Activated T-cell treated with anti-CD3 and anti-CD28 coated beads for 48 hours (primary cell): ENCODE results near the gene HS6ST3.
"Not testable (repeated sequence)": the region's sequence is repeated elsewhere in the genome, so short reads cannot be mapped to it uniquely, and the experiment has no call there.

Experiments used
- DNase-seq: peaks from one replicate; pipeline ENCODE4 v3.0.0-alpha.2; 2020; ENCODE audit warnings: low read depth

HS6ST3 gene

GRCh38 chr13:96091164-96092117, 1.5 kb downstream of the HS6ST3 start:
- no peak for DNase-seq

DNA sequence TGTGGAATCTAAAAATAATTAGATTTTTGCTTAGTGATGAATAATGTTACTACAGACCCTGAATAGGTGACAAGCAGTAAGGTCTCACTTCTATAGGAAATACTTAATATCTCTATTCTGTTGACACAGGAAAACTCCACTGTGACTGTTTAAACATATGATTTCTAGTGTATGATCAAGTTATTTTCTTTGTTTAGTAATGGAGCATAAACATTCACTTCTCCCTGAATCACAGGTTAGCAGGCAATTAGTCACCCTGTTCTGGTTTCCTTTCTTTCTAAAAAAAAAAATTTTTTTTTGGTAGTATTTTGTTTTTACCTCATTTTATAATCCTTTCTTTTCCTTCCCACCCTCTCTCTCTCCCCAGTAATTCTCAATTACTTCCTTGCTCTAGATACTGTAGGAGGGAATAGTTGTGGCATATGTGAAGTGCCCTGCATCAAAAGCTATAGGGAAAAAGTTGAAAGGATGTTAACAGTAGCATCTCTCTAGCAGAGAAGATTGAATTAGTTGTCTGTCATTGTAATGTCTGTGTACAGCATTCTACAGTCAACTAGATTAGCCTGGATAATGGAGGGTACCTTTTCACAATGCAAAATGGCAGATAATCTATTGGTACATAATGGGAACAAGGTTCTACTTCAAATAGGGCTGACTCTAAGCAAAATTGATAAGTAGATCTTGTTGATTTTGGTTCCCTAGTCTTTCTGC, 3.5 kb downstream of the HS6ST3 start:
- DNase-seq = no peak

GRCh38 chr13:96100457-96101220, 10.7 kb downstream of the HS6ST3 start:
- DNase-seq = no peak

DNA sequence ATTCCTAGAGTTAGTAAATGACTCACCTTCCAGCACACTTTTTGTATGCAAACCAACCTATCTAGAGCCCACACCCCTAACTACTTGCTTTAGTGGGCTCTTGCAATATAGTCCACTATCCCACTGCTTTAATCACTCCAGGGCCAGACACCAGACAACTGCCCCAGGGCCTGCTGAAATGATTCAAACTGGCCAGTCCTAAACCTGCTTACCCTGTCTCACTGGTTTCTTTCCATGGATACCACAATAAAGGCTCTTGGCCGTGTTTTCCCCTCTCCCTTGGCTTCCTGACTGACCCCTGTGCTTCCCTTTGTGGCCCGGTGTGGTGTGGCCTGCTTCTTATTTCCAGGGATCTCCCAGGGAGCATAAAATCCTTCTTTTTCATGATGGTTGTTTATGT, 14.6 kb downstream of the HS6ST3 start:
- DNase-seq = no peak

DNA sequence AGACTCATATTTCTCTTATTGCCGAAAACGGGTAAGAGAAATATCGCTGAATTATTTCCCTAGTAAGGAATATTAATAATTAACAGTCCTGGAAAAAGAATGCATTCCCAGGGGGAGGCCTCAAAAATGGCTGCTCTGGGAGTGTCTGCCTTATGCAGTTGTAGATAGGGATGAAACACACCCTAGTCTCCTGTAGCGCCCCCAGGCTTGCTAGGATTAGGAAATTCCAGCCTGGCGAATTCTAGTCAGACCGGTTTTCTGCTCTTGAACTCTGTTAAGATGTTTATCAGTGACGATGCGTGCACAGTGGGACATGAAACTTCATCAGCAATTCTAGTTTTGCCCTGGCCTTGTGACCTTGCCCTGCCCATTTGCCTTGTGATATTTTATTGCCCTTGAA, 18.2 kb downstream of the HS6ST3 start:
- DNase-seq = not testable (repeated sequence)

- no peak for DNase-seq
Observed at GRCh38 chr13:96109125-96109524, 19.2 kb downstream of the HS6ST3 start.

DNA sequence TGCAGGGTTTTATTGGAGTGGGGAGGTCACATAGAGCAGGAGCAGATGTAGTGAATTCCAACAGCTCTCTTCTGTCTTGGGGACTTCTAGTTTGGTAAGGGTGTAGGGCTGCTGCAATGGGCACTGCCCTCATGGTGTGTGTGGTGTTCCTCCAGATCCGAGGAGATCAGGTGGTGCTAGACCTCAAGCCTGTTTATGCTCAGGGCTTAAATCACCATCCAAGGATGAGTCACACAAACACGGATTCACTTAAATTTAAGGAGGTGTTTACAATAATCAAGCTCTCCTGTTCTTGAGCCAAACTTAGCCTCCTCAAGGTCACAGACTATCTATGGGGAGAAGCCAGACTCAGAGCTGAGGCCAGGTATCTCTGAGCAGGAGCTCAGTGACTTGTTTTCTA, 23.0 kb downstream of the HS6ST3 start:
- no peak for DNase-seq

DNA sequence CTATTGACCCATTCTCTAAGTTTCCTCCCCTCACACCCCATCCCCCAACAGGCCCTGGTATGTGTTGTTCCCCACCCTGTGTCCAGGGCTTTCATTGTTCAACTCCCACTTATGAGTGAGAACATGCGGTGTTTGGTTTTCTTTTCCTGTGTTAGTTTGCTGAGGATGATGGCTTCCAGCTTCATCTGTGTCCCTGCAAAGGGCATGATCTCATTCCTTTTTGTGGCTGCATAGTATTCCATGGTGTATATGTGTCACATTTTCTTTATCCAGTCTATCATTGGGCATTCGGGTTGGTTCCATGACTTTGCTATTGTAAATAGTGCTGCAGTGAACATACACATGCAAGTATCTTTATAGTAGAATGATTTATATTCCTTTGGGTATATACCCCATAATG, 25.5 kb downstream of the HS6ST3 start:
- not testable (repeated sequence) for DNase-seq

DNA sequence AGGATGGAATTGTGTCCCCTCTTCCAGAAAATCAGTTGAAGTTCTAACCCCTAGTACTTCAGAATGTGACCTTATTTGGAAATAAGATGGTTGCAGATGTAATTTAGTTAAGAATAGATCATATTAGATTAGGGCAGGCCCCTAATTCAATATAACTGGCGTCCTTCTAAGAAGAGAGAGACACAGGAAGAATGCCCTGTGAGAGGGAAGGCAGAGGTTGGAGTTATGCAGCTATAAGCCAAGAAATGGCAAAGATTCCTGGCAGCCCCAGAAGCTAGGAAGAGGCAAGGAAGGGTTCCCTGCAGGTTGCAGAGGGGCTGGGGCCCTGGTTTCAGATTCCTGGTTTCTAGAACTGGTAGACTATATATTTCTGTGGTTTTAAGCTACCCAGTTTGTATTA, 30.0 kb downstream of the HS6ST3 start:
- no peak for DNase-seq

GRCh38 chr13:96130818-96131340, 41.0 kb downstream of the HS6ST3 start:
- no peak for DNase-seq

DNA sequence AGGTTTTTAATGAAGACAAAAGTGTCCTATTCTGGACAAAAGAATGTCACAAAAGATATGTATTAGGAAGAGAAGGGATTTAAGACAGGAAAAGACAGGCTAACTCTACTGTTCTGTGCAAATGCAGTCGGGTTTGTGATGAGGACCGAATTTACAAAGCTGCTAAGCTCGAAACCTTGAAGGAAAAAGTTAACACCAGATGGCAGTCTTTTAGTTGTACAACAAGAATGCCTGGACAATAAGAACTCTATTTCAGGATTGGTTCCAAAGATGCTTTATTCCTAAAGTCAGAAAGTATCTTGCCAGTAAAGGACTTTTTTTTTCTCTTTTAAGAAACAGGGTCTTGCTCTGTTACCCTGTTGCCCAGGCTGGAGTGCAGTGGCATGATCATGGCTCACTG, 51.1 kb downstream of the HS6ST3 start:
- DNase-seq = no peak

DNA sequence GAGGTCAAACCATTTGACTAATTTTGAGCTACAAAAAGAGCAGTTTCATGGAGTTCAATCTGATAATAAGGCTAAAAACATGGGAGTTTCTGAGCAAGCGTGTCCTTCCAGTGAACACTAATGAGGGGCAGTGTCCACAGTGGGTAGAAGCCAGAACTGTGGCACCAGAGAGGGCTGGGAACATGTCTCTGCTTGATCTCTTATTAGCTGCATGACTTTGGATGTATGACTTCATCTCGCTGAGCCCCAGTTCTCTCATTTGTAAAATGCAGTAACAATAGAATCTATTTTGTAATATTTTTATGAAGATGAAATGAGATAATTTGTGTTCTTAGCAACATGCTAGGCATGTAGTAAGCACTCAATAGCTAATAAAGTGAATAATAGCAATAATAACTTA, 69.8 kb downstream of the HS6ST3 start:
- DNase-seq = no peak

DNA sequence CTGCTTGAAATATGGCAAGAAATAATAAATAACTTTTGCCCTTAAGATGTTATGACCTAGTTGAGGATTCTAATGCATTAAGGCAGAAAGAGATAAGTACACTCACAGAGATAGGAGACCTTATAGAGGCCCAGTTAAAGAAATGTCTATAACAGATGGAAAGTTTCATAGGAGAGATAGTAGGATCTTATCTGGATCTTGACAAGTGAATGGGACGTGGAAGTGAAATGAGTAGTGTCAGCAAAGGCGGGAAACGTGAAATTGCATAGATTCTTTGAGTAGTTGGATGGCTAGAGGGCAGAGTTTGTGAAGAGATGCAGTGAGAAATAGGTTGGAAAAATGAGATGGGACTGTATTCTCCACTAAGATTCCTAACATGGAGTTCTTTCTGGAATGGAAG, 71.2 kb downstream of the HS6ST3 start:
- no peak for DNase-seq

DNA sequence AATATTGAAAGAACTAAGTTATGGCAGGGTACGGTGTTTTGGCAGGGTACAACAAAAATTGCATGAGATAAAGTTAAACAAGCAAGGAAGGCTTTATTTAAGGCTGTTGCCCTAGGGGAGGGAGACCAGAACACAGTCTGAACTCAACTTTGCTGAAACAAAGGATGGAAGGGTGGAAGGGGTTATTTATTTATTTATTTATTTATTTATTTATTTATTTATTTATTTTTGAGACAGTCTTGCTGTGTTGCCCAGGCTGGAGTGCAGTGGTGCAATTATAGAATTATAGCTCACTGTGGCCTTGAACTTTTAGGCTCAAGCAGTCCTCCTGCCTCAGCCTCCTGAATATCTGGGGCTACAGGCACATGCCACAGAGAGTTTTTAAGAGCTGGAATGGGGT, 75.9 kb downstream of the HS6ST3 start:
- DNase-seq = no peak

- DNase-seq = no peak
Observed at GRCh38 chr13:96172066-96172465, 82.2 kb downstream of the HS6ST3 start.

DNA sequence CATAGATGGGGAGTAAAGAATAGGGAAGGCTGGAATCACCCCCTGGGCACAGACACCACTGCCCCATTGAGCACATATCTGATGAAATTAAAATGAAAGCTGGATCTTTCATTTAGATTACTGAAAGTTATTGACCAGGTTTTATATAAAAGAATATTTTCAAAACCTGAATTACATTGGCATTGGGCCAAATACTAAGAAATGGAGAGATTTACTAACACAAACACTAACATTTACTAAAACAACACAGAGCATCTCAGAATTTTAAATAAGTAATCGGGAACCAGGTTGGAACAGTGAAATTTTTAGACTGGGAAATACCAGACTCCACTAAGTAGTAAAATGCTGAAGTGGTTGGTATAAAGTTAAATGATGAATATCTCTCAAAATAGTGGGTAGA, 88.9 kb downstream of the HS6ST3 start:
- no peak for DNase-seq

DNA sequence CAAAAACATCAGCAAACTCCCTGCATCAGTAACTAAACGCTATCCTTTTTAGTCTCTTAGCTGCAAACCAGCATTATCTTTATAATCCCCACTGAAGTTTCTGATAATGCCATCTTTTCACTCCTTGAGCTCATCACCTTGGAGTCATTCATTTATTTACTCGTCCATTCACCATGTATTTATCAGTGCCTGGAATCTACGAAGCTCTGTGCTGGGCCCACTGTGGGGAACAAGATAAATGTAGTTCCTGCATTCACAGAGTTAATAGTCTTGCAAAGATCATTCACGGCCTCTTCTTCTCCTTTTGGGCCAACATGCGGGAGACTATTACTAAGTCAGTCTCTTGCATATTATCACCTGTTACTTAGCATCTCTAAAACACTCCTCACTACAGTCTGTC, 89.4 kb downstream of the HS6ST3 start:
- DNase-seq = no peak

- DNase-seq = no peak
Observed at GRCh38 chr13:96181911-96182310, 92.0 kb downstream of the HS6ST3 start.

GRCh38 chr13:96185818-96186217, 95.9 kb downstream of the HS6ST3 start:
- no peak for DNase-seq

DNA sequence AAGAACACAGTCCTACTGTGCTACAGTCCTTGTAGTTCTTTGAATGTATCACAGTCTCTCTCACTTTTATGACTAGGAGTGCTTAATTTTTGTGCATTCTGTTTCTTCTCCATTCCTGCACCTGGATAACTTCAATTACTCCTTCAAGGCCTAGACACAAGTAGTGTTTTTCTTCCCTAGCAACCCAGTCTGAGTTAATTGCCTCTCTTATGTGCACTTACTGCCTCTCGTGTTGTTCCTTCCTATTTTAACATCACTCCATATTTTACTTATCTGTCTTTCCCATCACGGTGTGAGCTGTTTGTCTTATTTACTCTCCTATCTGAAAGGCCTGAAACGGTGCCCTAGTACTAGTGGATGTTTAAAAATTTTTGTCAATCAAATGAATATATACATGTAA, 101.5 kb downstream of the HS6ST3 start:
- DNase-seq = no peak

GRCh38 chr13:96193728-96194310, 103.9 kb downstream of the HS6ST3 start:
- DNase-seq = no peak

- DNase-seq = no peak
Observed at GRCh38 chr13:96198038-96198437, 108.1 kb downstream of the HS6ST3 start.
